CD4-positive, alpha-beta memory T cell (primary cell): ENCODE results near the gene CTNNA2. TPM values are rescaled to one million over a fixed set of nuclear protein-coding genes. Genes with fewer than 3 reads are reported as not detected.

ENCODE experiments used
- CTCF ChIA-PET: fragments of 350-600 bp; sonication (Branson Sonifier 250); formaldehyde crosslinking; loops from one replicate; lab custom pipeline; 2021; ENCODE audit warnings: inconsistent platforms; ENCODE audit not compliant: partially characterized antibody; lab: Charles Lee
- POLR2A ChIA-PET: fragments of 350-600 bp; sonication (Branson Sonifier 250); formaldehyde crosslinking; loops from one replicate; lab custom pipeline; 2021; ENCODE audit not compliant: partially characterized antibody; lab: Charles Lee
- DNase-seq, 5 donors: peaks; one replicate each; pipeline versions ENCODE4 v3.0.0 to v3.0.0-alpha.2; 2020 to 2022; ENCODE audit warnings: mixed read lengths in 1 of 5
- H3K27ac ChIP-seq: one replicate; pipeline ENCODE4 v1.7.0; 2013; ENCODE audit warnings: low read depth, low read length
- H3K27me3 ChIP-seq: 2 replicates; pipeline ENCODE4 v1.7.0; 2013; ENCODE audit warnings: mild to moderate bottlenecking, low read length, moderate library complexity; ENCODE audit not compliant: insufficient read depth
- H3K36me3 ChIP-seq: 2 replicates; pipeline ENCODE4 v1.7.0; 2013; ENCODE audit warnings: mild to moderate bottlenecking, low read length, moderate library complexity; ENCODE audit not compliant: insufficient read depth
- H3K4me1 ChIP-seq: 2 replicates; pipeline ENCODE4 v1.7.0; 2013; ENCODE audit warnings: mild to moderate bottlenecking, low read length, moderate library complexity; ENCODE audit not compliant: insufficient read depth
- H3K4me3 ChIP-seq, 2 donors: one replicate each; pipeline ENCODE4 v1.7.0; 2013; ENCODE audit warnings: low read length in 2 of 2, mild to moderate bottlenecking in 1 of 2
- H3K9me3 ChIP-seq, 2 donors: one replicate each; pipeline ENCODE4 v1.7.0; 2013; ENCODE audit warnings: low read length in 2 of 2, control low read depth in 1 of 2; ENCODE audit not compliant: control insufficient read depth in 1 of 2
- H3K27ac Mint-ChIP-seq, 7 donors: one replicate each; pipeline ENCODE4 v1.8.0; 2020 to 2021; ENCODE audit warnings: mixed read lengths in 7 of 7, mild to moderate bottlenecking in 6 of 7, inconsistent platforms in 3 of 7, moderate library complexity in 3 of 7
- H3K27me3 Mint-ChIP-seq, 2 donors: one replicate each; pipeline ENCODE4 v1.8.0; 2020 to 2021; ENCODE audit warnings: mixed read lengths in 2 of 2
- H3K36me3 Mint-ChIP-seq, 2 donors: one replicate each; pipeline ENCODE4 v1.8.0; 2020 to 2021; ENCODE audit warnings: mixed read lengths in 2 of 2, inconsistent platforms in 1 of 2, mild to moderate bottlenecking in 1 of 2
- H3K4me1 Mint-ChIP-seq, 4 donors: one replicate each; pipeline ENCODE4 v1.8.0; 2020 to 2021; ENCODE audit warnings: mixed read lengths in 4 of 4, mild to moderate bottlenecking in 1 of 4
- H3K4me3 Mint-ChIP-seq, 8 donors: one replicate each; pipeline ENCODE4 v1.8.0; 2020 to 2021; ENCODE audit warnings: mixed read lengths in 8 of 8, mild to moderate bottlenecking in 7 of 8, moderate library complexity in 6 of 8, inconsistent platforms in 3 of 8
- H3K9me3 Mint-ChIP-seq, 8 donors: one replicate each; pipeline ENCODE4 v1.8.0; 2020 to 2021; ENCODE audit warnings: mixed read lengths in 8 of 8, mild to moderate bottlenecking in 5 of 8, inconsistent platforms in 3 of 8, moderate library complexity in 1 of 8
- intact Hi-C: fragments of 100-400 bp; cut with micrococcal nuclease; formaldehyde crosslinking; loops from one replicate; pipeline ENCODE4 v1.15.1; 2023
- polyA plus RNA-seq, 2 donors: library from polyadenylated mRNA; unstranded; fragments of 300-500 nt; fragmentation: Illumina TruSeq; gene quantifications; one replicate each; pipeline ENCODE4 v1.2.3, GENCODE V29; 2021
- total RNA-seq, 2 experiments: library from RNA; stranded (reverse); gene quantifications; one replicate each; pipeline ENCODE4 v1.2.3, GENCODE V29; 2021

The CTNNA2 gene
- total and polyA plus RNA-seq, 4 experiments from 2014 or later, result not detected

DNA sequence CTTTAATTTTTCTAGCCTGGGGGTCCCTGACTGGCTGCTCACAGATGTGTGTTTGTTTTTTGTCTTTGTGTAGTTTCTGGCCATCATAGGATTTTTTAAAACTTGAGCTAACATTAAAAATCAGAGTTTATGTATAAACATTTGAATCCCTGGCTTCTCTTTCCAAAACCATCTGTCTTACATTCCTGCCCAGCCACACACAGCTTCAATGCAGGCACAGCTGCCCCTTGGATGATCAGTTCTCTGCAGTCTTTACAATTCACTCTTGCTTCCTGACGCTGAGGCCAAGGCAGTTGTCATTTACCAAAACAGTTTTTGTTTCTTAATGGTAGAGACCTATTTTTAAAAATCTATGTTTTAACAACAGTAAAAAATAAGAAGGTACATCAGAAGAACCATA, 960.9 kb downstream of the CTNNA2 start:
- no peaks in the 10 kb centered on the region for H3K9me3 ChIP-seq
- no peak overlapping the region for H3K27ac ChIP-seq
- H3K36me3 Mint-ChIP-seq, result no peaks in the 10 kb centered on the region
- H3K27me3 ChIP-seq, result no peaks in the 10 kb centered on the region
- no peaks in the 10 kb centered on the region for H3K4me1 ChIP-seq
- no peaks in the 10 kb centered on the region for H3K4me1 Mint-ChIP-seq
- intact Hi-C loops, result no loop called here
- no peak for DNase-seq
- no peak overlapping the region for H3K27ac Mint-ChIP-seq
- ChIA-PET CTCF (no interaction called here), POLR2A (no interaction called here)
- H3K27me3 Mint-ChIP-seq, result no peaks in the 10 kb centered on the region
- H3K36me3 ChIP-seq, result no peaks in the 10 kb centered on the region
- peaks cover 2 to 22% (median 9%) of the 10 kb centered on the region in 8 donors for H3K9me3 Mint-ChIP-seq
- H3K4me3 Mint-ChIP-seq, result no peak overlapping the region
- H3K4me3 ChIP-seq, result no peak overlapping the region

DNA sequence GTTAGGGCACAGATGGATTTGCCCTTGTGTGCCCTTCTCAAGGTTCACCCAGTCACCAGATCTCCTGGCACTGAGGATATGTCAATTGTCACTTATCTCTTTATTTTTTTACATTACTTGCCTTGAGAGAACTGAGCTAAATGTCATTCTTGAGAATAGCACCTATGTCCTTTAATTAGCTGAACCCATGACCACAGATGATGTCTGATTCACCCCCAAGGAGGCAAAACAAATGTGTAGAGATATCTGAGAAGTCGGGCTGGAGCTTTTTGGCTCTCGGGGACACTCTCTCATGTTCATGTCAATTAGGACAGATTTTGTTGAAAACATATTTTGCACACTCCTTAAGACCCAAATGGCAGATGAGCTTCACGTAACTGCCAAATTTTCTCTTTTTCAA, 963.1 kb downstream of the CTNNA2 start:
- Histone ChIP-seq H3K4me3 (no peak overlapping the region), H3K27ac (no peak overlapping the region), H3K9me3 (no peaks in the 10 kb centered on the region), H3K36me3 (no peaks in the 10 kb centered on the region), H3K27me3 (no peaks in the 10 kb centered on the region), H3K4me1 (no peaks in the 10 kb centered on the region)
- no peak overlapping the region for H3K4me3 Mint-ChIP-seq
- H3K27ac Mint-ChIP-seq, result no peak overlapping the region
- no peaks in the 10 kb centered on the region for H3K4me1 Mint-ChIP-seq
- ChIA-PET POLR2A (no interaction called here), CTCF (interaction anchor here (0.6 kb wide), 1 partner anchor 356 kb away, joined by 3 read pairs; no protein-coding TSS in a partner anchor)
- DNase-seq, result no peak
- no peaks in the 10 kb centered on the region for H3K36me3 Mint-ChIP-seq
- peaks cover 2 to 16% (median 7%) of the 10 kb centered on the region in 8 donors for H3K9me3 Mint-ChIP-seq
- intact Hi-C loops, result no loop called here
- no peaks in the 10 kb centered on the region for H3K27me3 Mint-ChIP-seq

DNA sequence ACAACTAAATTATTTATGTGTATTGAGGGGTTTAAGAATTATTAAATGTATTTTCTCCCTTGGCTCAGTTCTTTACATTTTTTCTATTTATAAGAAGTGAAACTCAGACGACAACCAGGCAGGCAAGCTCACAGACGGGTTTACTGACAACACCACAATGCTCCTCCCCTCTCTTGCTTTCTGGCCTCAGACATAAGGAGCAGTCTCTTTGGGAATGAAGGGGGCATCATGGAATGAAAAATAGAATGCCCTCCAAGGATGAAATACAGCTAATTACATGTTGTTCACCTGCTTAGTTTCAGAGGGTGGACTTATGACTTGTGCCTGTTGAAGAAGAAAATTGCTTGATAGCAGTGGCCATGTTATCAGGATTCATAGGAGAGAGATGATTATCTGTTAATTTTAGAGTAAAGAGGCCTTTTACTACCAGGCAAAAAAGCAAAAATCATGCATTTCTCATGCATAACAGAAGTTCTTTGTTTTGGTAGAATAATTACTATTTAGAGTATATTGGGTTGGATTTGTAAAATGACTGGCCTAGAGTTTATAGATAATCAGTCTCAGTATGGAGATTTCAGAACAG, 963.8 kb downstream of the CTNNA2 start:
- H3K27ac Mint-ChIP-seq, result no peak overlapping the region
- H3K4me1 Mint-ChIP-seq, result no peaks in the 10 kb centered on the region
- H3K9me3 ChIP-seq, result no peaks in the 10 kb centered on the region
- no peak overlapping the region for H3K4me3 Mint-ChIP-seq
- H3K36me3 Mint-ChIP-seq, result no peaks in the 10 kb centered on the region
- no peaks in the 10 kb centered on the region for H3K36me3 ChIP-seq
- no peak for DNase-seq
- CTCF ChIA-PET, result interaction anchor here (0.6 kb wide), 1 partner anchor 356 kb away, joined by 3 read pairs; no protein-coding TSS in a partner anchor
- H3K4me3 ChIP-seq, result no peak overlapping the region
- no peaks in the 10 kb centered on the region for H3K4me1 ChIP-seq
- H3K27me3 Mint-ChIP-seq, result no peaks in the 10 kb centered on the region
- POLR2A ChIA-PET, result no interaction called here
- no peak overlapping the region for H3K27ac ChIP-seq
- no peaks in the 10 kb centered on the region for H3K27me3 ChIP-seq
- intact Hi-C loops, result no loop called here
- H3K9me3 Mint-ChIP-seq, result peaks cover 0 to 13% (median 4%) of the 10 kb centered on the region in 8 donors

- intact Hi-C loops, result no loop called here
- Histone ChIP-seq H3K9me3 (no peaks in the 10 kb centered on the region), H3K36me3 (no peaks in the 10 kb centered on the region), H3K4me3 (no peak overlapping the region), H3K4me1 (no peaks in the 10 kb centered on the region), H3K27ac (no peak overlapping the region), H3K27me3 (no peaks in the 10 kb centered on the region)
- no peak overlapping the region for H3K4me3 Mint-ChIP-seq
- no peaks in the 10 kb centered on the region for H3K4me1 Mint-ChIP-seq
- H3K36me3 Mint-ChIP-seq, result no peaks in the 10 kb centered on the region
- POLR2A ChIA-PET, result no interaction called here
- peaks cover 0 to 10% (median 3%) of the 10 kb centered on the region in 8 donors for H3K9me3 Mint-ChIP-seq
- no peak overlapping the region for H3K27ac Mint-ChIP-seq
- CTCF ChIA-PET, result no interaction called here
- DNase-seq, result no peak
- no peaks in the 10 kb centered on the region for H3K27me3 Mint-ChIP-seq
These were observed 969.4 kb downstream of the CTNNA2 start for GRCh38 chr2:80482276-80482675.

DNA sequence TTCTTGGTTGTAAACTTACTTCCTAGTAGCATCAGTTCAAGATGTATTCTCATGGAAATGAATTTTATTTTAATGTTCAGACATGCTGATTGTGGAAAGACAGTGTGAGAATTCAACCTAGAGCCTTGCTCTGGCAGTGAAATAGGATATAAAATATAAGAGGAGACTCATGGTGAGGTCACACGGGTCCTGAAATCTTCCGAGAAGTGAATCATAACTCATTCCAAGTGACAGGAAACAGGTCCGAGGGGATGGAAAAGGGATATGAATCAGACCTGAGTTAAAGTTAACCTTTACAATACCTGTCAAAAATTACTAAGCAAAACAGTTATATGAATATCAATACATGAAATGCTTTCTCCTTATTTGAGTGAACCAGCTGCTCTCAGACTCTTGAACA, 976.9 kb downstream of the CTNNA2 start:
- no peak overlapping the region for H3K27ac Mint-ChIP-seq
- no peaks in the 10 kb centered on the region for H3K36me3 Mint-ChIP-seq
- POLR2A ChIA-PET, result no interaction called here
- CTCF ChIA-PET, result no interaction called here
- Histone ChIP-seq H3K4me3 (no peak overlapping the region), H3K27me3 (no peaks in the 10 kb centered on the region), H3K9me3 (no peaks in the 10 kb centered on the region), H3K4me1 (no peaks in the 10 kb centered on the region), H3K27ac (no peak overlapping the region), H3K36me3 (no peaks in the 10 kb centered on the region)
- DNase-seq, result no peak
- intact Hi-C loops, result no loop called here
- H3K4me3 Mint-ChIP-seq, result no peak overlapping the region
- H3K27me3 Mint-ChIP-seq, result no peaks in the 10 kb centered on the region
- peaks cover 0 to 19% (median 11%) of the 10 kb centered on the region in 8 donors for H3K9me3 Mint-ChIP-seq
- no peaks in the 10 kb centered on the region for H3K4me1 Mint-ChIP-seq

- H3K27me3 ChIP-seq, result no peaks in the 10 kb centered on the region
- intact Hi-C loops, result no loop called here
- CTCF ChIA-PET, result no interaction called here
- H3K36me3 ChIP-seq, result no peaks in the 10 kb centered on the region
- H3K9me3 Mint-ChIP-seq, result peaks cover 0 to 26% (median 14%) of the 10 kb centered on the region in 8 donors
- no peak for DNase-seq
- H3K4me1 ChIP-seq, result no peaks in the 10 kb centered on the region
- H3K27ac Mint-ChIP-seq, result no peak overlapping the region
- POLR2A ChIA-PET, result no interaction called here
- H3K27me3 Mint-ChIP-seq, result no peaks in the 10 kb centered on the region
- H3K4me3 Mint-ChIP-seq, result no peak overlapping the region
- H3K27ac ChIP-seq, result no peak overlapping the region
- H3K4me3 ChIP-seq, result no peak overlapping the region
- no peaks in the 10 kb centered on the region for H3K4me1 Mint-ChIP-seq
- H3K9me3 ChIP-seq, result no peaks in the 10 kb centered on the region
- H3K36me3 Mint-ChIP-seq, result no peaks in the 10 kb centered on the region
These were observed 978.1 kb downstream of the CTNNA2 start for GRCh38 chr2:80490964-80491363.

DNA sequence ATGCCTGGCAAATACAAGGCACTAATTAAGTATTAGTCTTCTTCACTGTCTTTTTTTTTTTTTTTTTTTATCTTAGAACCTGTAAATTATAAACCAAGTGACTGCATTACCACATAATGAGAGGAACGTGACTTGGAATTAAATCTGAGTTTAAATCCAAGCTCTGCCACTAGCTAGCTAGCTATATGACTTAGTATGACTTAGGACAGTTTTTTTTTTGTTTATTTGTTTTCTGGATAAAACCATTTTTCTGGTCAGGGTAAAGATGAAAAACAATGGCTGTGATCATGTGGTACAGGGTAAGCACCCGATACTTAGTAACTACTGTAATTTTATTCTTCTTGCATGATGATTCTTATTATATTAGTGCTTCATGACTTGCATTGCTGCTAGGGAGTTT, 983.5 kb downstream of the CTNNA2 start:
- Mint-ChIP-seq H3K9me3 (peaks cover 0 to 29% (median 15%) of the 10 kb centered on the region in 8 donors), H3K27me3 (no peaks in the 10 kb centered on the region), H3K27ac (no peak overlapping the region), H3K36me3 (no peaks in the 10 kb centered on the region), H3K4me1 (no peaks in the 10 kb centered on the region), H3K4me3 (no peak overlapping the region)
- Histone ChIP-seq H3K4me1 (no peaks in the 10 kb centered on the region), H3K27ac (no peak overlapping the region), H3K27me3 (no peaks in the 10 kb centered on the region), H3K9me3 (no peaks in the 10 kb centered on the region), H3K36me3 (no peaks in the 10 kb centered on the region), H3K4me3 (no peak overlapping the region)
- CTCF ChIA-PET, result no interaction called here
- POLR2A ChIA-PET, result no interaction called here
- no peak for DNase-seq
- intact Hi-C loops, result no loop called here
